ENCODE data around the gene DCUN1D1. TPM values are rescaled to one million over a fixed set of nuclear protein-coding genes. Genes with fewer than 3 reads are reported as not detected.
A peak's percentile ranks its signal among the peaks of the same experiment; 100 is the strongest.

The DCUN1D1 gene
- total RNA-seq, 1 donor from 2014 or later: 29.9 TPM

- no peak for DNase-seq (ENCODE audit: low spot score)
- ATAC-seq: no peak
These were observed 42.9 kb downstream of the DCUN1D1 start for GRCh38 chr3:182937293-182938051.

GRCh38 chr3:182936918-182937285, 43.4 kb downstream of the DCUN1D1 start:
- DNase-seq (ENCODE audit: low spot score): no peak
- ATAC-seq: no peak

- DNase-seq (ENCODE audit: low spot score) (no peak), ATAC-seq (no peak)
These were observed 44.0 kb downstream of the DCUN1D1 start for GRCh38 chr3:182936239-182936917.

- no peak for DNase-seq (ENCODE audit: low spot score)
- no peak for ATAC-seq
These were observed 44.5 kb downstream of the DCUN1D1 start for GRCh38 chr3:182935803-182936202.

- DNase-seq (ENCODE audit: low spot score): no peak
- no peak for ATAC-seq
These were observed 54.4 kb downstream of the DCUN1D1 start for GRCh38 chr3:182925944-182926337.

GRCh38 chr3:182925330-182925943, 54.9 kb downstream of the DCUN1D1 start:
- DNase-seq (ENCODE audit: low spot score) (no peak), ATAC-seq (peak; percentile 17)

- no peak for DNase-seq (ENCODE audit: low spot score)
- ATAC-seq: peak; percentile 79
These were observed 58.5 kb downstream of the DCUN1D1 start for GRCh38 chr3:182921665-182922355.

- DNase-seq (ENCODE audit: low spot score) (no peak), ATAC-seq (peak; percentile 69)
These were observed 59.7 kb downstream of the DCUN1D1 start for GRCh38 chr3:182920515-182921084.

- ATAC-seq (no peak), DNase-seq (ENCODE audit: low spot score) (no peak)
These were observed 60.4 kb downstream of the DCUN1D1 start for GRCh38 chr3:182919866-182920357.

GRCh38 chr3:182917134-182917533, 63.2 kb downstream of the DCUN1D1 start:
- ATAC-seq (no peak), DNase-seq (ENCODE audit: low spot score) (no peak)

GRCh38 chr3:182914341-182914740, 66.0 kb downstream of the DCUN1D1 start:
- ATAC-seq (no peak), DNase-seq (ENCODE audit: low spot score) (no peak)

GRCh38 chr3:182913889-182914288, 66.4 kb downstream of the DCUN1D1 start:
- ATAC-seq (no peak), DNase-seq (ENCODE audit: low spot score) (no peak)

GRCh38 chr3:182912474-182912873, 67.9 kb downstream of the DCUN1D1 start:
- DNase-seq (ENCODE audit: low spot score): no peak
- no peak for ATAC-seq

GRCh38 chr3:182911782-182912111, 68.6 kb downstream of the DCUN1D1 start:
- DNase-seq (ENCODE audit: low spot score) (no peak), ATAC-seq (no peak)

GRCh38 chr3:182910936-182911781, 69.2 kb downstream of the DCUN1D1 start:
- DNase-seq (ENCODE audit: low spot score) (no peak), ATAC-seq (no peak)

GRCh38 chr3:182909318-182910040, 70.9 kb downstream of the DCUN1D1 start:
- DNase-seq (ENCODE audit: low spot score): no peak
- peak; percentile 85 for ATAC-seq

- ATAC-seq (no peak), DNase-seq (ENCODE audit: low spot score) (no peak)
These were observed 71.9 kb downstream of the DCUN1D1 start for GRCh38 chr3:182908471-182908870.

- no peak for ATAC-seq
- no peak for DNase-seq (ENCODE audit: low spot score)
These were observed 74.3 kb downstream of the DCUN1D1 start for GRCh38 chr3:182906036-182906435.

- DNase-seq (ENCODE audit: low spot score) (no peak), ATAC-seq (no peak)
These were observed 74.7 kb downstream of the DCUN1D1 start for GRCh38 chr3:182905623-182906022.
